KOPT-K1 (cell line): ENCODE measurements around the gene CNTN5.

Experiments
- H3K27ac ChIP-seq: fragments of 200-600 bp; sonication (generic); 2 replicates; pipeline ENCODE4 v1.5.1; 2016; ENCODE audit warnings: antibody characterized with exemption, mild to moderate bottlenecking, low read depth, low read length; ENCODE audit not compliant: poor library complexity, severe bottlenecking
- H3K36me3 ChIP-seq: fragments of 200-600 bp; sonication (generic); 2 replicates; pipeline ENCODE4 v1.5.1; 2017; ENCODE audit warnings: antibody characterized with exemption, mild to moderate bottlenecking, low read length, moderate library complexity; ENCODE audit not compliant: insufficient read depth
- H3K9me3 ChIP-seq: fragments of 200-600 bp; sonication (generic); 2 replicates; pipeline ENCODE4 v1.5.1; 2017; ENCODE audit warnings: antibody characterized with exemption, low read length, mild to moderate bottlenecking; ENCODE audit not compliant: insufficient read depth, poor library complexity, severe bottlenecking

CNTN5 gene

DNA sequence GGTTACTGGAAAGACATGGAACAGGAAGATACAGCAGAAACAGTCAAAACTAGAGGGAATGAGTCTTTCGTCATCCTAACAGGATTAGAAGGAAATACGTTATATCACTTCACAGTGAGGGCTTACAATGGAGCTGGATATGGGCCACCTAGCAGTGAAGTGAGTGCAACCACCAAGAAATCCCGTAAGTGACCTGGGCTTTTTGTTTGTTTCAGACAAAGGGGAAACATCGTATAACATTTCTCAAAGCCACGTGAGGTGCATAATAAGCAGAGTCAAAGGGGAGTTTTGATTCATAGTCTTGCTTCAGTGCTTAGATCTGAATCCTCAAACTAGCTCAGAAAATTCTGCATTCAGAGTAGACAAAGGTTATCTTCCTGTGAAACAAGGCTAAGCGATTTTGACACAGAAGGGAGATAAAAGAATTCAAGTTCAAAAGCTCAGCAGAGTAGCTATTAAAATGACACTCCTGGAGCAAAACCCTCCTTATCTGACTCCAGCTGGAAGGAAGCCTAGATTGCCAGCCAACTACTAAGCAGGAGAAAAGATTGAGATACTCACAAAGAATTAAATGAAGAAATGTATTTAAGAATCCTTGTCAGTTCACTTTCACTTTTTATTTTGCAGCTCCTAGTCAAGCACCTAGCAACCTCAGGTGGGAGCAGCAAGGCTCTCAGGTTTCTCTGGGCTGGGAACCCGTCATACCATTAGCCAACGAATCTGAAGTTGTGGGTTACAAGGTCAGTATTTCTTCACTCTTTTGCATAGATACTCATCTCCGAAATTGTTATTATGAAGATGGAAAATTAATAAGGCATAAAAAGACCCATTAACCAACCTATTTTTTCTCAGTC, 1319.9 kb downstream of the CNTN5 start:
- H3K36me3 ChIP-seq = no peaks in the 10 kb centered on the region
- H3K9me3 ChIP-seq = no peaks in the 10 kb centered on the region
- no peak overlapping the region for H3K27ac ChIP-seq

DNA sequence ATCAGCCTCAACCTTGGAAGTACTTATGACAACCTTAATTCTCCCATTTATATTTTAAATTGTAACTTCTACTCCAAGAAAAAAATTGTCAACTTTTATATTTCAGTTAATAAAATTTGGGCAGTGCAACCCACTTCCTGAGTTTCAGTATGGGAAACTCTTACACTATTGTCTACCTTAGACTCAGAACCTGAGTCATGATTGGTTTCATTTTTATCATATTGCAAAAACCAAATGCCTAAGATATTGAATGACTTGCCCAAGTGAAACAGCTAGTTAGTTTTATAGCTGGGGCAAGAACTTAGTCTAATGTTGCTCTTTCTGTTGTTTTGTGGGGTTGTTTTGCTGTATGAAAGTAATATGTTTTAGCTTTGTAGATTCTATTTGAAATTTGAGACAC, 1332.3 kb downstream of the CNTN5 start:
- Histone ChIP-seq H3K9me3 (no peaks in the 10 kb centered on the region), H3K27ac (no peak overlapping the region), H3K36me3 (no peaks in the 10 kb centered on the region)

GRCh38 chr11:100354736-100355135, 1334.0 kb downstream of the CNTN5 start:
- no peaks in the 10 kb centered on the region for H3K36me3 ChIP-seq
- H3K27ac ChIP-seq = no peak overlapping the region
- H3K9me3 ChIP-seq = no peaks in the 10 kb centered on the region

DNA sequence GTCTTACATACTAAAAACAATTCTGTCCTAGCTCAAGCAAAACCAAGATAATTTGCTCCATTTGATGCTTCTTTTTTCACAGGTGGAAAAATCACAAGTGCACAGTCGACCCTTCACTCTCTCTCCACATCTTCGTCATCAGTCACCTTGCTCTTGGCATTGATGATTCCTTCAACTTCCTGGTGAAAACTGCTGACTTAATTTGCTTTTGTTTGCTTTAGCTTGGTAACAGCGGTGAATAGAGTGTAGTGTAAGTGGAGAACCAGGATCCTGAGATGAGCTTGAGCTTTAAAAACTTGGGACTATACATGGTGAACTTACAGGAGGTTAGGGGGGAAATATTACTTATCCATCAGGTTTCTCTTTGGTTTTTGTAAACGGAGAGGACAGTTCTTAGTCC, 1335.3 kb downstream of the CNTN5 start:
- H3K36me3 ChIP-seq = no peaks in the 10 kb centered on the region
- H3K27ac ChIP-seq = no peak overlapping the region

GRCh38 chr11:100359281-100359680, 1338.5 kb downstream of the CNTN5 start:
- Histone ChIP-seq H3K27ac (no peak overlapping the region), H3K9me3 (no peaks in the 10 kb centered on the region), H3K36me3 (no peaks in the 10 kb centered on the region)

More for the DNA sequence above, 1335.3 kb downstream of the CNTN5 start:
- H3K9me3 ChIP-seq = no peaks in the 10 kb centered on the region

GRCh38 chr11:100367892-100368291, 1347.1 kb downstream of the CNTN5 start:
- H3K27ac ChIP-seq = no peak overlapping the region
- H3K9me3 ChIP-seq = peaks cover 8% of the 10 kb centered on the region
- H3K36me3 ChIP-seq = no peaks in the 10 kb centered on the region

GRCh38 chr11:100383357-100383865, 1362.7 kb downstream of the CNTN5 start:
- Histone ChIP-seq H3K9me3 (no peaks in the 10 kb centered on the region), H3K27ac (no peak overlapping the region), H3K36me3 (no peaks in the 10 kb centered on the region)

DNA sequence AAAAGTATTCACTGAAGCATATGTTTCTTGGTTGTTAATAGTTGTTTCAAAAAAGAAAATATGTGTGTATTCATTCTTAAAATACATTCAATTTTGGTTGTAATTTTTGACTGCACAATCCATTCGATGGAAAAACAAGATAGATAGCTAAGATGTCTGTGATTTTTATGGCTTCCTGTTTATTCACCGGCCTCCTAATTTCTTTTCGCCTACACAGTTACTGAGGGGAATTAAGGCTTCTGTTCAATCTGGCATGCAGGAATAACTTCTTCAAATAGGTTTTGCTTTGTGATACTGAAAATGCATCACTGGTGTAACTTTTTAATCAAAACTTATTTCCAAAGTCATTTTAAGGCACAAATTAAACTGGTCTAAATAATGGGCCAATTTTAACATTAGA, 1375.5 kb downstream of the CNTN5 start:
- Histone ChIP-seq H3K27ac (no peak overlapping the region), H3K36me3 (no peaks in the 10 kb centered on the region), H3K9me3 (no peaks in the 10 kb centered on the region)

DNA sequence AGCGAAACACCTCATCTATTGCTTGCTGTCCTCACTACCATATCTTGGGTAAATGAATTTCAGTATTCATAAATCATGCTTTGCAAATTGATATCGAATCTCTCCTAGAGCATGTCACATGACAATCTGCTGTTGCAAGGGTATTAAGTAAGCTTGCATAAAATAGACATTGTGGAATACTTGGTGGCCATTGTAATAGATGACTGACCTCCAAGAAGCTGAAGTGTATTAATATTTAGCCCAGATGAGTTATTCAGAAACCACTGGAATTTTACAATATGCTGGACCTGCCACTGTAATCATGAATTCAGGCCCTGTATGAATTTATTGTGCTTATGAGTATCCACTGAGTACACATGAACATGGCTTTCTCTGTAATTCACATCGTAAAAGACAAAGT, 1376.7 kb downstream of the CNTN5 start:
- no peaks in the 10 kb centered on the region for H3K36me3 ChIP-seq
- H3K27ac ChIP-seq = no peak overlapping the region
- H3K9me3 ChIP-seq = no peaks in the 10 kb centered on the region

DNA sequence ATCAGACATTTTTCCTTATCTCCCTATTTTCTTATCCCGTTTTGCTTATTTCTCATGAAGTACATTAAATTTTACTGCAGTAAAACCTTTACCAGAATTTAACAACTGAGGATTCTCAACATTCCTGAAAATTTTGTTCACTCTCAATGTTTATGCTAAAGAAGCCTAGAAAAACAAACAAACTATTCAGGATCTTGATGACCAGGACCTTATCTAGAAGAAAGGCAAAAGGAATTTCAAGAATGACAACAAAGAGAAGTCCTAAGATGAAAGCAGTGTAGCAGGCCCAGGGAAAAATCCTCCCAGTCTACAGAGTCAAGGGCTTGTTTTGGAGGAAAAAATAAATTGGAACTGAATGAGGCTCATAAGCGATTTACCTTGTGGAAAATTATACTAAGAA, 1383.1 kb downstream of the CNTN5 start:
- Histone ChIP-seq H3K9me3 (no peaks in the 10 kb centered on the region), H3K36me3 (no peaks in the 10 kb centered on the region), H3K27ac (no peak overlapping the region)

DNA sequence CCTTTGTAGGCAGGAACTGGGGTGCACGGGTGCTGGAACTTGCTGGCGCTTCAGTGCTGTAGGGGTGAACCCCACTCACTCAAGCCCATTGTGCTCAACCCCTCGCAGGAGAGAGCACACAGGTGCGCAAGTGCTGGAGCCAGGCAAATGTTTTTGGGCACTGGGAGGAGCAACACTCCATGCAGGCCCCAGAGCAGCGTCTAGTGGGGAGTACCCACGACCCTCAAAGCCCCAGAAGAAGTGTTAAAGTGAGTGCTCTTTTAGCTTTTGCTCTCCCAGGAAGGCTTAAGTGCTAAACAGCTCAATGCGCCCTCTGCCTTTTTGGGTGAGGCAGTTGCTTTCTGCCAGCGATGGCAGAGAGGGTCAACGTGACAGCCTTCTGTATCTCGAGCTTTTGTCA, 1384.2 kb downstream of the CNTN5 start:
- no peaks in the 10 kb centered on the region for H3K36me3 ChIP-seq
- H3K27ac ChIP-seq = no peak overlapping the region
- H3K9me3 ChIP-seq = no peaks in the 10 kb centered on the region
